ENCODE data around the gene PCDH12. TPM values are rescaled to one million over a fixed set of nuclear protein-coding genes. Genes with fewer than 3 reads are reported as not detected.

The PCDH12 gene
- total RNA-seq, 1 experiment from 2014 or later: 0.02 TPM

- no peak for DNase-seq (ENCODE audit: low read depth, low spot score)
- CTCF ChIA-PET: no interaction called here
- H3K4me3 ChIP-seq (replicated peaks in 1 of 2; ENCODE audit: low read depth in 1 of 2, low read length in 2 of 2): no peak overlapping the region
- H3K4me2 ChIP-seq (ENCODE audit: low read length): no peak overlapping the region
- no peak overlapping the region for H3K27ac ChIP-seq (ENCODE audit: low read depth, low read length)
- BruUV-seq (replicated peaks): no TSS peak
- H3K79me2 ChIP-seq (ENCODE audit: insufficient read depth, low read length): peaks cover 10% of the 10 kb centered on the region
- RAD21 ChIA-PET (ENCODE audit: low non-redundant PET in 1 of 2, low total read pairs in 2 of 2, uncharacterized antibody in 2 of 2, unreplicated experiment in 2 of 2): interaction anchor here in 1 of 2 experiments (0.6 kb wide), 1 partner anchor 32 kb away, joined by 4 read pairs; no protein-coding TSS in a partner anchor
- H3K27me3 ChIP-seq (ENCODE audit: insufficient read depth, low read length): no peaks in the 10 kb centered on the region
- POLR2A ChIA-PET: interaction anchor here (1.2 kb wide), 1 partner anchor 12 kb away, joined by 3 read pairs; no protein-coding TSS in a partner anchor
- TF ChIP-seq ELF1 (IDR thresholded peaks at IDR 0.05; ENCODE audit: borderline replicate concordance, low read depth) (no peak), EZH2 (IDR thresholded peaks at IDR 0.05) (no peak), CTCF (IDR thresholded peaks at IDR 0.05 in 2 of 3, conservative IDR thresholded peaks at IDR 0.05 in 1 of 3; ENCODE audit: borderline replicate concordance in 1 of 3, insufficient read depth in 1 of 3, low read depth in 2 of 3, low read length in 2 of 3) (no peak), EZH2phosphoT487 (IDR thresholded peaks at IDR 0.05; ENCODE audit: borderline replicate concordance) (no peak), ZNF274 (IDR thresholded peaks at IDR 0.05; ENCODE audit: low read depth, low read length) (no peak), MAX (IDR thresholded peaks at IDR 0.05) (no peak), POLR2A (IDR thresholded peaks at IDR 0.05; ENCODE audit: borderline replicate concordance, extremely low read depth, insufficient read depth, insufficient read length) (no peak), CEBPB (IDR thresholded peaks at IDR 0.05; ENCODE audit: low read depth) (no peak)
- no peak for ATAC-seq
- no peak overlapping the region for H2AFZ ChIP-seq (ENCODE audit: low read depth, low read length, poor library complexity, severe bottlenecking)
- no peaks in the 10 kb centered on the region for H3K9me2 ChIP-seq (ENCODE audit: insufficient read depth)
- H3K9ac ChIP-seq (ENCODE audit: low read length): no peak overlapping the region
- intact Hi-C loops (cut with micrococcal nuclease): no loop called here
- H3K9me3 ChIP-seq (ENCODE audit: control insufficient read depth in 1 of 2, insufficient read depth in 1 of 2, low read depth in 1 of 2, low read length in 2 of 2): no peaks in the 10 kb centered on the region
- no peaks in the 10 kb centered on the region for H4K20me1 ChIP-seq (ENCODE audit: insufficient read depth)
- peaks cover 3 to 20% of the 10 kb centered on the region in 2 experiments; a peak in 3 of 4 replicates for H3K4me1 ChIP-seq (ENCODE audit: control insufficient read depth in 1 of 2, insufficient read depth in 2 of 2, low read length in 2 of 2)
- H3K36me3 ChIP-seq (ENCODE audit: control insufficient read depth in 1 of 2, insufficient read depth in 2 of 2, low read length in 2 of 2): no peaks in the 10 kb centered on the region
Measured at GRCh38 chr5:141919218-141920119, 38.5 kb downstream of the PCDH12 start.

Data from HCT116 (cell line).